Effector memory CD4-positive, alpha-beta T cell (primary cell): ENCODE measurements around the gene VASH2.
A peak's percentile ranks its signal among the peaks of the same experiment; 100 is the strongest.
"Not testable (repeated sequence)": the region's sequence is repeated elsewhere in the genome, so short reads cannot be mapped to it uniquely, and the experiment has no call there.

Experiments used
- DNase-seq, 3 donors: peaks; one replicate each; pipeline ENCODE4 v3.0.0-alpha.2; 2020
- H3K27ac ChIP-seq: 2 replicates; pipeline ENCODE4 v1.7.0; 2013; ENCODE audit warnings: mild to moderate bottlenecking, low read length, moderate library complexity; ENCODE audit not compliant: insufficient read depth, poor library complexity, severe bottlenecking
- H3K27me3 ChIP-seq: replicated peaks from 2 replicates; pipeline ENCODE4 v1.7.0; 2013; ENCODE audit warnings: mild to moderate bottlenecking, low read length; ENCODE audit not compliant: insufficient read depth, control insufficient read depth, poor library complexity, severe bottlenecking
- H3K36me3 ChIP-seq: 2 replicates; pipeline ENCODE4 v1.7.0; 2013; ENCODE audit warnings: mild to moderate bottlenecking, low read length, moderate library complexity; ENCODE audit not compliant: control insufficient read depth, insufficient read depth
- H3K4me1 ChIP-seq: 2 replicates; pipeline ENCODE4 v1.7.0; 2013; ENCODE audit warnings: low read length, mild to moderate bottlenecking; ENCODE audit not compliant: control insufficient read depth, insufficient read depth, poor library complexity, severe bottlenecking
- H3K4me3 ChIP-seq: 2 replicates; pipeline ENCODE4 v1.7.0; 2013; ENCODE audit warnings: low read length, low read depth, mild to moderate bottlenecking; ENCODE audit not compliant: insufficient read depth, poor library complexity, severe bottlenecking
- H3K9me3 ChIP-seq: 2 replicates; pipeline ENCODE4 v1.7.0; 2013; ENCODE audit warnings: mild to moderate bottlenecking, low read length, moderate library complexity; ENCODE audit not compliant: control insufficient read depth

VASH2 gene

DNA sequence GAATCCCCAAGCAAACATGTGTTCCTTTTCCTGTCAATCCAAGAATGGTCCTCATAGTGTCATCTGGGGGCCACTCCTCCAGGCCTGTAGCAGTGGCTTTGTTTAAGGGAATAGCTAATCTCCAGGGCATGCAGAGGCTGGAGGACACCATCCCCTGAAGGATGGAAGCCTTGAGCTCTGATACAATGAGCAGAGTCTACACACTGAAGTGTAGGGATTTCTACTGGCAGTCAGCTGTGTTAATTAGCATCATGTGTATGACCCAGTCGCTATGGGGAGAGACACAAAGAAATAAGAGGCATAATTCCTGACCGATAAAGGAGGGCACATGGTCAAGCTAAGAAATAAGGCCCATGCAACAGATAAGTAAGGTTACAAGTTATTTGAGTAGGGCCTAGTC lies 36.2 kb downstream of the VASH2 start:
- Histone ChIP-seq H3K9me3 (no peaks in the 10 kb centered on the region), H3K27ac (no peak overlapping the region), H3K27me3 (no peaks in the 10 kb centered on the region), H3K36me3 (no peaks in the 10 kb centered on the region), H3K4me3 (no peak overlapping the region), H3K4me1 (no peaks in the 10 kb centered on the region)
- DNase-seq = no peak

DNA sequence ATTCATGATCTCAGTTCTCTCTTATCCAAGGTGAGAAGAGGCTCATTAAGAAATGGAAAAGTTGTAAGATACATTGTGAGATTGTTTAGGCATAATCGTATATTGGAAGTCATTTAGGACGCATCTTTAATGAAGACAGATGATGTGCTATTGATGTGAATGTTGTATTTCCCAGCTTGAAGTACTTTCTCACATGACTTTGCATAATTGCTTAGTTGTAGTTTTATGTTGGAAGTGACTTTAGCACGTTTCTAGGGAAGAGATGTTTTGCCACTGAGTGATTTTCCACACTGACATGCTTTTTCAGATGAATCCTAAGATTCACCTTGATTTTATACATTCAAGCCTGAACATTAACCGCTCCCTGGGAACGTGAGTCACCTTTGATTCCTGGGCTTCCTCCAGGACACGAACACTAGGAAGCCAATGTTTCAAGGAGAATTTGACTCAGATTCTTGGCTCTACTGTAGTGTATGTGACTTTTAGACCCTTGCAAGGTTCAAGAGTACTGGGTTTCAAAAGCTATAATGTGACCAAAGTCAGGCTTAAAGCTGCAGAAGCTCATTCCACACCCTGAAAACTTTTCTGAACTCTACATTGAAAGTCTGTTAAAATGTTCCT lies 37.5 kb downstream of the VASH2 start:
- Histone ChIP-seq H3K4me3 (no peak overlapping the region), H3K27ac (no peak overlapping the region), H3K36me3 (peaks cover 6% of the 10 kb centered on the region), H3K9me3 (no peaks in the 10 kb centered on the region), H3K27me3 (no peaks in the 10 kb centered on the region), H3K4me1 (no peaks in the 10 kb centered on the region)
- DNase-seq = no peak

DNA sequence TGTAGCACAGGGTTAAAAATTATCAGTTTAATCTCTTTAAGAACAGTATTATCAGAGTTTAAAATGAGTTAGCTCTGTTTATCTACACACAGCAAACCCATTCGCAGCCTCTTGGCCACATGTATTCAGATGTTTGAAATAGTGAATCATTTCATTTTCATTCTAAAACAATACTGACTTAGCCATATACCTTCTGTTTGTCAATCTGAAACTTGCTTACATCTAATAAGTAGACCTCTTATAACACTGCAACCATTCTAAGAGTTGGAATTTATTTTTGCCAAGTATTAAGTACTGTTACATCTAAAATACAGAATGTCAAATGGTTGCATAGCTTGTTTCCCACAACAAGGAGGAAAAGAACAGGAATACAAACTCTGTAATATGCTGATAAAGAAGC lies 39.9 kb downstream of the VASH2 start:
- H3K4me1 ChIP-seq = no peaks in the 10 kb centered on the region
- H3K4me3 ChIP-seq = no peak overlapping the region
- no peak for DNase-seq
- H3K36me3 ChIP-seq = peaks cover 22% of the 10 kb centered on the region
- no peaks in the 10 kb centered on the region for H3K9me3 ChIP-seq
- no peaks in the 10 kb centered on the region for H3K27me3 ChIP-seq
- H3K27ac ChIP-seq = no peak overlapping the region

DNA sequence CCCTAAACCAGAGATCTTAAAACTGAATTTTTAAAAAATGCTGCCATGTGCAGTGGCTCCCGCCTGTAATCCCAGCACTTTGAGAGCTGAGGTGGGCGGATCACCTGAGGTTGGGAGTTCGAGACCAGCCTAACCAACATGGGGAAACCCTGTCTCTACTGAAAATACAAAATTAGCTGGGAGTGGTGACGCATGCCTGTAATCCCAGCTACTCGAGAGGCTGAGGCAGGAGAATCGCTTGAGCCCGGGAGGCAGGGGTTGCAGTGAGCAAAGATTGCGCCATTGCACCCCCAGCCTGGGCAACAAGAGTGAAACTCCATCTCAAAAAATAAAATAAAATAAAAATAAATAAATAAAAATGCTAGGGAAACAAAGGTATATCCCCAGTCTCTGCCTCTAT lies 43.6 kb downstream of the VASH2 start:
- H3K9me3 ChIP-seq, H3K27ac ChIP-seq, H3K4me3 ChIP-seq, H3K4me1 ChIP-seq, DNase-seq, H3K27me3 ChIP-seq: not testable (repeated sequence)
- H3K36me3 ChIP-seq = peaks cover 36% of the 10 kb centered on the region

DNA sequence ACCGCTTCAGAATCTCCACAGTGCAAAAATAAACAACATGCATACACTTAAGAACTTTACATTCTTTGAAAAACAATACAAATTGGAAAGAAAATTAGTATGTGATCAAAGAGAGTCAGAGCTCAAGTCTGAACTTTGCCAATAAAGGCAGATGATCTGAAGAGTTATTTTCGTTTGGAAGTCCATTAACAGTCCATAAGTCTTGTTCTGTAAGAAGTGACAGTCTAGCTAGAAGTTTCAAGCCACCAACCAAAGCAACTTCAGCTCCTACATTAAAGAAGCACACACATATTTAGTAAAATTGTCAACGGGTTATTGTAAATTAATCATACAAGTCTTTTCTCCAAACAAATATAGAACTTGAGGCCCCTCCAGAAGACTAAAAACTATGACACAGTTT lies 44.6 kb downstream of the VASH2 start:
- Histone ChIP-seq H3K9me3 (no peaks in the 10 kb centered on the region), H3K4me3 (no peak overlapping the region), H3K36me3 (peaks cover 42% of the 10 kb centered on the region), H3K4me1 (no peaks in the 10 kb centered on the region), H3K27me3 (no peaks in the 10 kb centered on the region), H3K27ac (no peak overlapping the region)
- DNase-seq = no peak

DNA sequence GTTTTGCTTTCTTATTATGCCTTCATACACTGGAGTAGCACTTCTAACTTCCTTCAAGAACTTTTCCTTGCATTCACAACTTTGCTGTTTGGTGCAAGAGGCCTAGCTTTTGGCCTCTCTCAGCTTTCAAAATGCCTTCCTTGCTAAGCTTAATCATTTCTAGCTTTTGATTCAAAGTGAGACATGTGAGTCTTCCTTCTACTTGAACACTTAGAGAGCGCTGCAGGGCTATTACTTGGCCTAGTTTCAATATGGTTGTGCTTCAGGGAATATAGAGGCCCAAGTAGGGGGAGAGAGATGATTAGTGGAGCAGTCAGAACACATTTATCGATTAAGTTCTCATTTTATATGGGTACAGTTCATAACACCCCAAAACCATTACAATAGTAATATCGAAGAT lies 52.9 kb downstream of the VASH2 start:
- no peak for DNase-seq
- Histone ChIP-seq H3K9me3 (no peaks in the 10 kb centered on the region), H3K4me3 (no peak overlapping the region), H3K27ac (no peak overlapping the region), H3K4me1 (no peaks in the 10 kb centered on the region), H3K27me3 (no peaks in the 10 kb centered on the region), H3K36me3 (peaks cover 21% of the 10 kb centered on the region)

DNA sequence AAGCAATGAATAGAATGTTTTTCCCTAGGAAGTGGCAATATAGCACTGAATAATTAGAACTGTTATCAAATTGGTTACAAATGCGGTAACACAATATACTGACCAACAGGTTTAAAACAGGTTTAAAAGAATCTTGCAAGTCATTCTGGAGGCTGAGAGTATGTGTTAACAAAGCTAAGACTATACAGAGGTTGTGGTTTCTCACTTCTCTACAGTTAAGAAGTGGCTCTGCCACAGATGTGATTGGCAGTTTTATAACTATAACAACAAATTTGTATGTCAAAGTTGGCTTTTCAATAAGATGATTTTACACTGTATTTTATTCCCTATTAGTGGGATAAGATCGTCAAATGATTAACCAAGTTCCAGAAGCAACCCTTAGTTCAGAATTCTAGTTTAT lies 58.2 kb downstream of the VASH2 start:
- Histone ChIP-seq H3K9me3 (no peaks in the 10 kb centered on the region), H3K4me1 (no peaks in the 10 kb centered on the region), H3K27me3 (no peaks in the 10 kb centered on the region), H3K4me3 (no peak overlapping the region), H3K27ac (no peak overlapping the region), H3K36me3 (peaks cover 16% of the 10 kb centered on the region)
- no peak for DNase-seq

DNA sequence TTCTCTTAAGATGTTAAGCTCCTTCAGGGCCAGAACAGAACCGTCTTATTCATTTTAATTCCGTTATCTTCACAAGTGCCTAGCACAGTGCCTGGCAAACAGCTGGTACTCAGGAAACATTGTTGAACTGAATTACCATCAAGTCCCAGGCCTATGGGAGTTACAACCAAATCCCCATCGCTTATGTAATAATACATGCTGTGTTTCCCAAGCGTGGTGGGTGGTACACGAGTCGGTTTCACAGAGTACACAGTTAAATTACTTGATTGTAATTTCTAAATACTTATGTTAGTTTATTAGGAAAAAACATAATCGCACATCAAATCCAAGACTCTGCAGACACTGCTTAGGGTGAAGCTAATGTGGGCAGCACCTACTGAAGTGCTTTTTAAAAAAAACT lies 64.3 kb downstream of the VASH2 start:
- H3K27ac ChIP-seq = peak overlapping the region; percentile 89
- no peaks in the 10 kb centered on the region for H3K9me3 ChIP-seq
- no peaks in the 10 kb centered on the region for H3K27me3 ChIP-seq
- H3K36me3 ChIP-seq = peaks cover 6% of the 10 kb centered on the region
- H3K4me1 ChIP-seq = peaks cover 10% of the 10 kb centered on the region
- no peak for DNase-seq
- peak overlapping the region; percentile 76 for H3K4me3 ChIP-seq

DNA sequence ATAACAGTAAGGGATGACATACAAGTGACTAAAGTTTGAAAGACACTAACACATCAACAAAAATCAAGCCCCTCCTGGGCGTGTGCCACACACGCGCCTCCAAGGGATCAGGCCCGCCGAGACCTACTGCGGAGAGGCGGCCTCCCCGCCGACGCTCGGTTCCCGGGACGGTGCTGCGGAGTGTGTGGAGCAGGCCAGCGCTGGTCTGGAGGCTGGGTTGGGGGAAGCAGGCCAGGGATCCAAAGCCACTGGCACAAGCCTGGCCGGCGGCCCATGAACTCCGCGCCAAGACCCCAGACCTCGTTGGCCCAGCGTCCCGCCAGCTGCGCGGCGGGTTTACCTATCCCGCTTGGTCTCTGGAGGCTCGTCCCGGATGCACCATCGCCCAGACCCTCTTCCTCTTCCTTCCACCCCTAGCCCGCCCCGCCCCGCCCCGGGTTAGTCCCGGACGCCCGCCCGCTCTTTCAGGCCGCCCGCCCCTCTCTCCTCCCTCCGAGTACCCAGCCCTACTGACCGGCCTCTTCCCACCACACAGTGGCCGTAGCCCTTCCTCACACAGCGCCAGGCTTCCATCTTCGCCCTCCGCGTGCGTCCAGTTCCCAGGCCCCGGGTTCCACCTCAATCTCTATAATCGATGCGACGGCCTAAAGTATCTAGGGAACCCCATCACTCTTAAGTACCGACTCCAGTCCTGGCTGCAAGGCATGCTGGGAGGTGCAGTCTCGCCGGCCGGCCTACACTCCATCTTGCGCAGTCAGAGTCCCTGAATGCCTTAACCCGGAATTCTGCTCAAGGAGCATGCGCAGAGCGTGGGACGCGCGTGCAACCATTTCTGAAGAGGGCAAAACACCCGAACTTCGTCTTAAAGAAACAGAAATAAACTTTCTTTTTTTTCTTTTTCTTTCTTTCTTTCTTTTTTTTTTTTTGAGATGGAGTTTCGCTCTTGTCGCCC lies 65.0 kb downstream of the VASH2 start, which contains the start of gene ANGEL2:
Gene ANGEL2, minus strand, starts transcription at position 769 of the 952 bp plus-strand sequence. Its CDS starts 196 bp downstream, at position 573.
- Histone ChIP-seq H3K27ac (peak within 1 kb of the TSS; percentile 89), H3K27me3 (no peaks in the 10 kb centered on the region), H3K9me3 (no peaks in the 10 kb centered on the region), H3K4me1 (peaks cover 10% of the 10 kb centered on the region), H3K4me3 (peak within 1 kb of the TSS; percentile 76), H3K36me3 (peaks cover 6% of the 10 kb centered on the region)
- DNase-seq = peak; percentile 89 to 94 (median 91)
